Fibroblast of the conjunctiva (primary cell): ENCODE results near the gene SNU13.
"Not testable (repeated sequence)": the region's sequence is repeated elsewhere in the genome, so short reads cannot be mapped to it uniquely, and the experiment has no call there.

Experiments used
- DNase-seq: peaks from one replicate; pipeline ENCODE4 v3.0.0-alpha.2; 2010; ENCODE audit warnings: low read depth

Gene SNU13

GRCh38 chr22:41641854-41642253 lies 46.8 kb downstream of the SNU13 start:
- DNase-seq: no peak

- DNase-seq: no peak
Observed at GRCh38 chr22:41638748-41639147, 49.9 kb downstream of the SNU13 start.

GRCh38 chr22:41638124-41638523 lies 50.5 kb downstream of the SNU13 start:
- DNase-seq: no peak

GRCh38 chr22:41637623-41638022 lies 51.0 kb downstream of the SNU13 start:
- not testable (repeated sequence) for DNase-seq

- DNase-seq: no peak
Observed at GRCh38 chr22:41636467-41636866, 52.2 kb downstream of the SNU13 start.

- DNase-seq: not testable (repeated sequence)
Observed at GRCh38 chr22:41634610-41635009, 54.1 kb downstream of the SNU13 start.

GRCh38 chr22:41631615-41632014 lies 57.1 kb downstream of the SNU13 start:
- not testable (repeated sequence) for DNase-seq

- DNase-seq: not testable (repeated sequence)
Observed at GRCh38 chr22:41631115-41631514, 57.6 kb downstream of the SNU13 start.

GRCh38 chr22:41625577-41625976 lies 63.1 kb downstream of the SNU13 start:
- no peak for DNase-seq
